ENCODE data around the gene MPZL3.

MPZL3 gene

GRCh38 chr11:118251858-118252652 is at the start of gene MPZL3:
Gene MPZL3 (minus strand): TSS chr11:118252365. CDS start chr11:118252294, 71 bp downstream.
- peak; percentile 78 for DNase-seq

- DNase-seq = no peak
Observed at GRCh38 chr11:118301600-118302195, 49.5 kb upstream of the MPZL3 start.

GRCh38 chr11:118295815-118296454 is 43.8 kb upstream of the MPZL3 start:
- peak; percentile 40 for DNase-seq

GRCh38 chr11:118295199-118295598 is 43.0 kb upstream of the MPZL3 start:
- DNase-seq = no peak

- no peak for DNase-seq
Observed at GRCh38 chr11:118294053-118294452, 41.9 kb upstream of the MPZL3 start.

GRCh38 chr11:118291477-118292135 is 39.4 kb upstream of the MPZL3 start:
- DNase-seq = no peak

GRCh38 chr11:118290923-118291322 is 38.8 kb upstream of the MPZL3 start:
- no peak for DNase-seq

- no peak for DNase-seq
Observed at GRCh38 chr11:118289401-118289800, 37.2 kb upstream of the MPZL3 start.

- DNase-seq = no peak
Observed at GRCh38 chr11:118287006-118287405, 34.8 kb upstream of the MPZL3 start.

GRCh38 chr11:118286545-118286944 is 34.4 kb upstream of the MPZL3 start:
- no peak for DNase-seq

- DNase-seq = no peak
Observed at GRCh38 chr11:118283756-118284350, 31.7 kb upstream of the MPZL3 start.

- no peak for DNase-seq
Observed at GRCh38 chr11:118283037-118283636, 31.0 kb upstream of the MPZL3 start.

- DNase-seq = no peak
Observed at GRCh38 chr11:118282606-118283005, 30.4 kb upstream of the MPZL3 start.

GRCh38 chr11:118281284-118281683 is 29.1 kb upstream of the MPZL3 start:
- no peak for DNase-seq

GRCh38 chr11:118277312-118277711 is 25.1 kb upstream of the MPZL3 start:
- no peak for DNase-seq

- no peak for DNase-seq
Observed at GRCh38 chr11:118276422-118276821, 24.3 kb upstream of the MPZL3 start.

GRCh38 chr11:118275176-118275575 is 23.0 kb upstream of the MPZL3 start:
- DNase-seq = no peak

- no peak for DNase-seq
Observed at GRCh38 chr11:118274186-118274585, 22.0 kb upstream of the MPZL3 start.

GRCh38 chr11:118272001-118272400 is 19.8 kb upstream of the MPZL3 start:
- no peak for DNase-seq

GRCh38 chr11:118267486-118267885 is 15.3 kb upstream of the MPZL3 start:
- no peak for DNase-seq

- DNase-seq = no peak
Observed at GRCh38 chr11:118265954-118266353, 13.8 kb upstream of the MPZL3 start.

Data from activated T-cell treated with anti-CD3 and anti-CD28 coated beads for 4 hours (primary cell).